ENCODE results near the gene JAG2.

JAG2 gene

DNA sequence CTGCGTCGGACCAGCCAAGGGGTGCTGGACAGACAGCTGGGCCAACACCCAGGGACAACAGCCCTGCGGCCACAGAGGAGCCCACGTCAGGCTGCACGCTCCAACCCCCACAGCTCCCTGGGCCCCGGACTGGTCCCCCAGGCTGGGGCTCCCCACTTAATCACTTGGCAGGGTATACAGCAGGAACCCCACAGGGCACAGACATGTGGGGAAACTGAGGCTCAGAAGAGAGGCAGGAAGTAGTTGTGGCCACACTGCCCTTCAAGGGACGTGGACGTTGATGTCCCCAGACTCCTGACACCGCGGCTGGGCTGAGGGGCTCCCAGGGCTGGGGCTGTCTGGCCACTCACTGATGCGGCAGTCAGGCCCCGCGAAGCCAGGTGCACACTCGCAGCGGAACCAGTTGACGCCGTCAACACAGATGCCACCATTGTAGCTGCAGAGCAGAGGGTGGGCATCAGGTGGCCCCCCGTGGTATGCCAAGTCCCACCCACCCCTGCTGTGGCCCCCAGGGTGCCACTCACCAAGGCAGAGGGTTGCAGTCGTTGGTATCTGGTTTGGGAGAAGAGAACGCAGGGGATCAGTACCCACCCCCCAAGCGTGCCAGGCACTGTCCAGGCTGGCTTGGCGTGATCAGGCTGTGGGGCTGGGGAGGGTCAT, 21.5 kb downstream of the JAG2 start:
- no peak for DNase-seq (ENCODE audit: low read depth)
- no peak overlapping the region for H3K4me3 ChIP-seq (ENCODE audit: low read length)
- TF ChIP-seq, protein P1, sequence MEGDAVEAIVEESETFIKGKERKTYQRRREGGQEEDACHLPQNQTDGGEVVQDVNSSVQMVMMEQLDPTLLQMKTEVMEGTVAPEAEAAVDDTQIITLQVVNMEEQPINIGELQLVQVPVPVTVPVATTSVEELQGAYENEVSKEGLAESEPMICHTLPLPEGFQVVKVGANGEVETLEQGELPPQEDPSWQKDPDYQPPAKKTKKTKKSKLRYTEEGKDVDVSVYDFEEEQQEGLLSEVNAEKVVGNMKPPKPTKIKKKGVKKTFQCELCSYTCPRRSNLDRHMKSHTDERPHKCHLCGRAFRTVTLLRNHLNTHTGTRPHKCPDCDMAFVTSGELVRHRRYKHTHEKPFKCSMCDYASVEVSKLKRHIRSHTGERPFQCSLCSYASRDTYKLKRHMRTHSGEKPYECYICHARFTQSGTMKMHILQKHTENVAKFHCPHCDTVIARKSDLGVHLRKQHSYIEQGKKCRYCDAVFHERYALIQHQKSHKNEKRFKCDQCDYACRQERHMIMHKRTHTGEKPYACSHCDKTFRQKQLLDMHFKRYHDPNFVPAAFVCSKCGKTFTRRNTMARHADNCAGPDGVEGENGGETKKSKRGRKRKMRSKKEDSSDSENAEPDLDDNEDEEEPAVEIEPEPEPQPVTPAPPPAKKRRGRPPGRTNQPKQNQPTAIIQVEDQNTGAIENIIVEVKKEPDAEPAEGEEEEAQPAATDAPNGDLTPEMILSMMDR (conservative IDR thresholded peaks at IDR 0.05; ENCODE audit: low read length) = no peak

DNA sequence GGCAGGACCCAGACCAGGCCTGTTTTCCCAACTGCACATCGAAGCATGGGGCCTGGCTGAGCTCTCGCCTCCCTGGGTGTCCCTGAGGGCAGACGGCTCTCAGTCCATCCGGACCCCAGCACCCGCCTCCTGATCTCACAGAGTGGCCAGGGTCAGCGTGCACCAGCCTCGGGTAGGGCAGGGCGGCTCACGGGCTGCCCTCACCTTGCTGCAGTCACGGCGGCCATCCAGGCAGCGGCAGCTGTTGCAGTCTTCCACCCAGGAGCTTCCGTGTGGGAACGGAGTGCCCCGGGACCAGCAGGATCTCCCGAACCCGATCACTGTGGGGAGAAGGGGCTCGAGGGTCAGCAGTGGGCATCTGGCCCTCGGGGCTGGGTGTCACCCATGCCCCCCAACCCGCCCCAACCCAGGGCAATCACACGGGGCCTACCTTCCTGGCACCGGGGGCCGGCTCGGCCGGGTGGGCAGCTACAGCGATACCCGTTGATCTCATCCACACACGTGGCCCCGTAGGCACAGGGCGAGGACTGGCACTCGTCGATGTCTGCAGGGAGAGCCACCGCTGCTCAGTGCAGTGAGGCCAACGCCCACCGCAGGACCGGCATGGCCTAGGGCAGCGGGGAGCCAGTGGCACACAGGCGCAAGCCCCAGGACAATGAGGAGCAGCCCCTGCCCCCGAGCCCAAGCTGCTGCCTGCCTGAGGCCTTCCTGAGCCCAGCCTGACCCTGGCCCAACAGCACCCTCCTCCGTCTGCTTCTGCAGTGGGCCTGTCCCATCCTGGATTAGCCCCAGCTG, 22.2 kb downstream of the JAG2 start:
- TF ChIP-seq, protein P1 (conservative IDR thresholded peaks at IDR 0.05; ENCODE audit: low read length) = no peak
- DNase-seq (ENCODE audit: low read depth) = no peak
- H3K4me3 ChIP-seq (ENCODE audit: low read length) = no peak overlapping the region

DNA sequence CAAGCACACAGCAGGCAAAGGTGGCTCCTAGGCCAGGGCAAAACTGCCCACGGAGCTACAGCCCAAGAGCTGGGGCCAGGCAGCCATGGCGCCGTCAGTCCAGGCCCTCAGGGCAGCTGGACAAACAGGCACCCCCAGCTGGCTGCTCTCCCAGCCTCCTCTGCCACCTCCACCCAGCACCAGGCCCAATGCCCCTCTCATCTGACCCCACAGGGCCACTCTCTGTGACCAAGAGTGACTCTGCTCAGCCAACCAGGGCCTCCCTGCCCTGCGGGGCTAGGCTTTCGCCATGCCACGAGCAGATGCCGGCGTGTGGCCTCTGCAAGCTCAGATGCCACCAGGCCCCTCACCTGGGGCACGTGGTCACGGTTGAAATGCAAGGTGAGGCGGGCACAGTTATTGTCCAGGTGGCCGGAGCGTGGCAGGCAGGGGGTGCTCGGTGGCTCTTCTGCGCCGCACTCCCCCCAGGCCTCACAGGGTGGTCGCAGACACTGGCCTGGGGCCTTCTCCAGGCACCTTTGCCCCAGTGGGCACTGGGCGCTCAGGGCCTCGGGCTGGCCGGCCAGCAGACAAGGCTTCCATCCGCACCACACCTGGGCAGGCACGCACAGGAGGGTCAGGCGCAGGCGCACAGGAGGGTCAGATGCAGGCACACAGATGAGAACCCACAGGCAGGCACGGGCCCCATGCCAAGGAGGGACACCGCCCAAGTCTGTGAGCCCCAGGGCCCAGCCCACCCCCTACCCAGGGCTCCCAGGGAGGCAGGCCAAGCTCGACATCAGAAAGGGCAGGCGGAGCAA, 23.0 kb downstream of the JAG2 start:
- no peak for DNase-seq (ENCODE audit: low read depth)
- no peak overlapping the region for H3K4me3 ChIP-seq (ENCODE audit: low read length)
- TF ChIP-seq, protein P1 (conservative IDR thresholded peaks at IDR 0.05; ENCODE audit: low read length) = no peak

DNA sequence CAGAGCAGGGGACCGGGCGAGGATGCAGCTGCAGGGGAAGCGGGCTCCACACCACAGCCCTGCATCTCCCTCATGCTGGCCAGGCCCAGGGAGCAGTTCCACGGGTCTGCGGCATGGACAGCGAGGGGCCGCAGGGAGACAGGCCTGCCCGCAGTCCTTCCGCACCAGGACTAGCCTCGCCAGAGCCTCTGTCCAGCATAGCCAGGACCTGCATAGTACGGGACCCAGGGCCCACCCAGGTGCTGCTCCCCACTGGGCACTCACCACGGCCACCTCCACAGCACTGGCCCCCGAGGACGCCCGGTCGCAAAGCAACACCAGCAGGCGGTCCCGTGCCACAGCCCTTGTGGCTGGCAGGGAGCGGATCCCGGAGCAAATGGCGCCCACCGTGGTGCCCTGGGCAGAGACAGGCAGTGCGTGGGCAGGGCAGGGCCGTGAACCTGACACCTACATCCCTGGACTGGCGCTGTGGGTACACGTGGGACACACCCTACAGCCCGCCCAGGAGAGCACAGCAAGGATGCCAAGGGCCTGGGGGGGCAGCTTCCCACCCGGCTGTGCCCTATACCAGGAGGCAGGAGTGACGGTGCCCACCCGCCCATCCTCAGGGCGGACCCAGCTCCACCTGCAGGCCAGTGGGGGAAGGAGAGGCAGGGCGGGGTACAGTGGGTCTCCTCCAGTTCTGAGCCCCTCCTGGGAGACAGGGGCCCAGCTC, 23.8 kb downstream of the JAG2 start:
- no peak for DNase-seq (ENCODE audit: low read depth)
- H3K4me3 ChIP-seq (ENCODE audit: low read length) = no peak overlapping the region
- TF ChIP-seq, protein P1 (conservative IDR thresholded peaks at IDR 0.05; ENCODE audit: low read length) = no peak

DNA sequence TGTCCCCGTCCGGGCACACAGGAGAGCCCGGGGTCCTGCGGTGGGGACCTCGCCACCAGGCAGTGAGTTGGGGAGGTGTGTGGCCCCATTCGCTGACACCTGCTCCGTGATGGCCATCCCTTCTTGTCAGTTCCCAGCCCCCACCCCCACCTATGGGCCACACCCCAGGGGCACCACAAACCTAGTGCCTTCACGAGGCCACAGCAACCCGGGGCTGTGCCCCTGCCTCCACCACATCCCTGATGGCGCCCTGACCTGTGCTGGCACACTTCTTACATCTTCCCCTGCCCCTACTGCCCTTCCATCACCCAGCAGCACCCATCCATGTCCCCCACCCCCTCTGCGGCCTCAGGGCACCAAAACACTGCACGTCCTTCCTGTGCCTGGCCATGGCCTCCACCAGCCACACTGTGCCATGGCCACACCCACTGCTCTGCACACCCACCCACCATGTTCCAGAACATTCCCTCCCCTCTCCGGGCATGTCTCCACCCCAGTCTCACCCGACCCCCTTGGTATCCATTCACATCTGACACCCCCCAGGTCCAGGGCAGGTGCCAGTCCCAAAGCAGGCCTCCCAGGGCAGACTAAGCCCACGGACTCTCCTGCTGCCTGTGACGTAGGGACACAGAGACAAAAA, 24.4 kb downstream of the JAG2 start:
- no peak for DNase-seq (ENCODE audit: low read depth)
- no peak overlapping the region for H3K4me3 ChIP-seq (ENCODE audit: low read length)
- TF ChIP-seq, protein P1 (conservative IDR thresholded peaks at IDR 0.05; ENCODE audit: low read length) = no peak

DNA sequence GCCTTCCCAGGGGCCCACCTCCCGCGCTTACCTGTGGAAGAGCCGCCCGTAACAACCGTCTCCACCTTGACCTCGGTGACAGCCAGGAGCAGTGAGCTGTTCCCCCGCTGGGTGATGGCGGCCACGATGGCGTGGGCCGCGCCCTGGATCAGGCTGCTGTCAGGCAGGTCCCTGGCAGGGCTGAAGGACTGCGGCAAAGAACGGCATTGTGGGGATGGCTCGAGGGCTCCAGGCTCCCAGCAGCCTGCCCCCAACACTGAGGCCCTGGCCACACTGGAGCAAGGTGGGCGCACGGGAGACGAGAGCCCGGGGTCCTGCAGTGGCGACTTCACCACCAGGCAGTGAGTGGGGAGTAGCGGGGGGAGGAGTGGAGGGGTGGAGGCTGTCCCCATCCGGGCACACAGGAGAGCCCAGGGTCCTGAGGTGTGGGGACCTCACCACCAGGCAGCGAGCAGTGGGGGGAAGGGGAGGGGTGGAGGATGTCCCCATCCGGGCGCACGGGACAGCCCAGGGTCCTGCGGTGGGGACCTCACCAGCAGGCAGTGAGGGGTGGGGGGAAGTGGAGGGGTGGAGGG, 25.0 kb downstream of the JAG2 start:
- H3K4me3 ChIP-seq (ENCODE audit: low read length) = no peak overlapping the region
- TF ChIP-seq, protein P1 (conservative IDR thresholded peaks at IDR 0.05; ENCODE audit: low read length) = no peak
- DNase-seq (ENCODE audit: low read depth) = no peak

Data from AG10803 (cell line).